ENCODE results near the gene PARN. TPM values are rescaled to one million over a fixed set of nuclear protein-coding genes. Genes with fewer than 3 reads are reported as not detected.

PARN gene
- total and polyA plus RNA-seq, 9 of the 15 experiments (the other 6 are each of a cell fraction or from before 2014, with no cell fraction given) = 9.6 to 51.3 (median 40.4) TPM

GRCh38 chr16:14649816-14650215 is 19.8 kb upstream of the PARN start (continued):
- no peak for TF ChIP-seq ZNF318 (IDR thresholded peaks at IDR 0.05; ENCODE audit: borderline replicate concordance in 1 of 2, low read depth in 1 of 2)
- TF ChIP-seq LEF1 (IDR thresholded peaks at IDR 0.05) = no peak
- no peak for TF ChIP-seq CBFA2T2 (conservative IDR thresholded peaks at IDR 0.05)

All from K562 (cell line).